Occipital lobe (tissue), 2 donors: Measurements from ENCODE around the gene C1QTNF9. TPM values are rescaled to one million over a fixed set of nuclear protein-coding genes. Genes with fewer than 3 reads are reported as not detected.
"Not testable (repeated sequence)": the region's sequence is repeated elsewhere in the genome, so short reads cannot be mapped to it uniquely, and the experiment has no call there.

ENCODE experiments used
- DNase-seq: peaks from one replicate; lab custom pipeline; 2025; lab: John Stamatoyannopoulos, UW
- total RNA-seq: library from RNA; depleted of rRNA; stranded (reverse); fragments of >200 nt; gene quantifications from one replicate; pipeline ENCODE4 v1.2.3, GENCODE V29; 2014

The C1QTNF9 gene
- total RNA-seq, 1 donor from 2014 or later: not detected

GRCh38 chr13:24321416-24321815, 12.0 kb downstream of the C1QTNF9 start:
- not testable (repeated sequence) for DNase-seq

GRCh38 chr13:24322470-24322869, 13.1 kb downstream of the C1QTNF9 start:
- not testable (repeated sequence) for DNase-seq

GRCh38 chr13:24323036-24323738, 13.8 kb downstream of the C1QTNF9 start:
- DNase-seq: no peak

- DNase-seq: no peak
These were observed 14.3 kb downstream of the C1QTNF9 start for GRCh38 chr13:24323739-24324075.

- DNase-seq: not testable (repeated sequence)
These were observed 18.2 kb downstream of the C1QTNF9 start for GRCh38 chr13:24327598-24327997.

- no peak for DNase-seq
These were observed 18.8 kb downstream of the C1QTNF9 start for GRCh38 chr13:24328145-24328544.

GRCh38 chr13:24338721-24339120, 29.3 kb downstream of the C1QTNF9 start:
- DNase-seq: no peak

GRCh38 chr13:24339937-24340607, 30.7 kb downstream of the C1QTNF9 start:
- no peak for DNase-seq

GRCh38 chr13:24340608-24340955, 31.2 kb downstream of the C1QTNF9 start:
- no peak for DNase-seq

GRCh38 chr13:24341439-24341838, 32.1 kb downstream of the C1QTNF9 start:
- no peak for DNase-seq

- DNase-seq: no peak
These were observed 39.0 kb downstream of the C1QTNF9 start for GRCh38 chr13:24348385-24348784.

GRCh38 chr13:24348797-24349515, 39.6 kb downstream of the C1QTNF9 start:
- DNase-seq: no peak

- DNase-seq: not testable (repeated sequence)
These were observed 40.6 kb downstream of the C1QTNF9 start for GRCh38 chr13:24349778-24350664.

GRCh38 chr13:24351423-24351822, 42.0 kb downstream of the C1QTNF9 start:
- DNase-seq: no peak

- no peak for DNase-seq
These were observed 44.4 kb downstream of the C1QTNF9 start for GRCh38 chr13:24353736-24354135.

- no peak for DNase-seq
These were observed 45.7 kb downstream of the C1QTNF9 start for GRCh38 chr13:24355103-24355502.

- no peak for DNase-seq
These were observed 46.9 kb downstream of the C1QTNF9 start for GRCh38 chr13:24356270-24356669.

GRCh38 chr13:24356837-24357236, 47.5 kb downstream of the C1QTNF9 start:
- no peak for DNase-seq

GRCh38 chr13:24357756-24358155, 48.4 kb downstream of the C1QTNF9 start:
- DNase-seq: no peak

GRCh38 chr13:24358836-24359235, 49.5 kb downstream of the C1QTNF9 start:
- DNase-seq: not testable (repeated sequence)

GRCh38 chr13:24359252-24359651, 49.9 kb downstream of the C1QTNF9 start:
- not testable (repeated sequence) for DNase-seq

- no peak for DNase-seq
These were observed 50.7 kb downstream of the C1QTNF9 start for GRCh38 chr13:24360106-24360505.
